Tibial artery (tissue), 4 donors: ENCODE results near the gene MRPL4.

Experiments used
- DNase-seq, 2 donors: peaks; one replicate each; pipeline ENCODE4 v3.0.0-alpha.2; 2019
- H3K27ac ChIP-seq, 2 donors: fragments of 200-600 bp; sonication (generic) in 1 of 2; 1 replicate in 1 of 2; 2 replicates in 1 of 2; pipeline ENCODE4 v1.5.1; 2018 to 2019; ENCODE audit warnings: mild to moderate bottlenecking in 1 of 2
- H3K27me3 ChIP-seq, 2 donors: fragments of 200-600 bp; sonication (generic) in 1 of 2; one replicate each; pipeline versions ENCODE4 v1.5.1 to v1.6.0; 2016 to 2019
- H3K36me3 ChIP-seq, 3 donors: fragments of 200-600 bp; sonication (generic) in 2 of 3; one replicate each; pipeline ENCODE4 v1.5.1; 2016 to 2019; ENCODE audit warnings: mild to moderate bottlenecking in 2 of 3
- H3K4me1 ChIP-seq, 4 donors: fragments of 200-600 bp; sonication (generic) in 2 of 4; 1 replicate in 3 of 4; 2 replicates in 1 of 4; pipeline ENCODE4 v1.5.1; 2016 to 2019
- H3K4me3 ChIP-seq, 2 donors: fragments of 200-600 bp; sonication (generic) in 1 of 2; 1 replicate in 1 of 2; 2 replicates in 1 of 2; pipeline ENCODE4 v1.5.1; 2018 to 2019; ENCODE audit warnings: mild to moderate bottlenecking in 2 of 2
- H3K9me3 ChIP-seq, 3 donors: fragments of 200-600 bp; sonication (generic) in 1 of 3; one replicate each; pipeline ENCODE4 v1.5.1; 2016 to 2019
- CTCF ChIP-seq, 2 experiments: fragments of 200-600 bp in 1 of 2; fragments of 450-650 bp in 1 of 2; IDR thresholded peaks; one replicate each; pipeline ENCODE4 v1.5.1; 2017 to 2019; ENCODE audit warnings: antibody characterized with exemption in 2 of 2, mild to moderate bottlenecking in 1 of 2, moderate library complexity in 1 of 2
- intact Hi-C: fragments of 100-400 bp; cut with DNase I; formaldehyde crosslinking; loops from one replicate; pipeline ENCODE4 v1.15.0; 2023; ENCODE audit warnings: low total_unique reads

The MRPL4 gene

GRCh38 chr19:10226376-10227025 is 25.5 kb upstream of the MRPL4 start:
- H3K27me3 ChIP-seq: no peaks in the 10 kb centered on the region
- peaks cover 0 to 34% (median 17%) of the 10 kb centered on the region in 4 donors for H3K4me1 ChIP-seq
- no peak overlapping the region for H3K4me3 ChIP-seq
- H3K27ac ChIP-seq: peak overlapping the region; percentile 21 to 27
- TF ChIP-seq CTCF (IDR thresholded peaks at IDR 0.05): no peak
- peaks cover 0 to 27% (median 9%) of the 10 kb centered on the region in 3 donors for H3K36me3 ChIP-seq
- intact Hi-C loops: no loop called here
- H3K9me3 ChIP-seq: no peaks in the 10 kb centered on the region
- peak; percentile 79 to 84 for DNase-seq

GRCh38 chr19:10227026-10227971 is 24.7 kb upstream of the MRPL4 start:
- DNase-seq: peak; percentile 43 to 69

GRCh38 chr19:10228393-10228792 is 23.6 kb upstream of the MRPL4 start:
- no peak for DNase-seq
- no peaks in the 10 kb centered on the region for H3K9me3 ChIP-seq
- H3K36me3 ChIP-seq: peaks cover 0 to 13% (median 9%) of the 10 kb centered on the region in 3 donors
- intact Hi-C loops: no loop called here
- no peak overlapping the region for H3K4me3 ChIP-seq
- peaks cover 0 to 36% (median 17%) of the 10 kb centered on the region in 4 donors for H3K4me1 ChIP-seq
- no peaks in the 10 kb centered on the region for H3K27me3 ChIP-seq
- H3K27ac ChIP-seq: no peak overlapping the region
- TF ChIP-seq CTCF (IDR thresholded peaks at IDR 0.05): no peak

More at GRCh38 chr19:10227026-10227971, 24.7 kb upstream of the MRPL4 start:
- intact Hi-C loops: no loop called here
- Histone ChIP-seq H3K36me3 (peaks cover 0 to 22% (median 9%) of the 10 kb centered on the region in 3 donors), H3K9me3 (no peaks in the 10 kb centered on the region), H3K4me3 (peak overlapping the region in 1 of 2 donors; percentile 9), H3K27ac (peak overlapping the region; percentile 21 to 27), H3K4me1 (peaks cover 0 to 36% (median 17%) of the 10 kb centered on the region in 4 donors), H3K27me3 (no peaks in the 10 kb centered on the region)
- no peak for TF ChIP-seq CTCF (IDR thresholded peaks at IDR 0.05)

GRCh38 chr19:10228920-10229319 is 23.1 kb upstream of the MRPL4 start:
- Histone ChIP-seq H3K36me3 (peaks cover 0 to 8% (median 8%) of the 10 kb centered on the region in 3 donors), H3K4me3 (no peak overlapping the region), H3K4me1 (peaks cover 0 to 36% (median 17%) of the 10 kb centered on the region in 4 donors), H3K9me3 (no peaks in the 10 kb centered on the region), H3K27ac (no peak overlapping the region), H3K27me3 (no peaks in the 10 kb centered on the region)
- DNase-seq: no peak
- intact Hi-C loops: no loop called here
- peak; percentile 30 to 38 for TF ChIP-seq CTCF (IDR thresholded peaks at IDR 0.05)

GRCh38 chr19:10230173-10230860 is 21.7 kb upstream of the MRPL4 start:
- peak; percentile 43 to 73 for DNase-seq
- peak overlapping the region; percentile 66 to 96 for H3K4me3 ChIP-seq
- H3K9me3 ChIP-seq: no peaks in the 10 kb centered on the region
- no peaks in the 10 kb centered on the region for H3K27me3 ChIP-seq
- peak overlapping the region; percentile 65 to 72 for H3K27ac ChIP-seq
- intact Hi-C loops: no loop called here
- no peak for TF ChIP-seq CTCF (IDR thresholded peaks at IDR 0.05)
- H3K4me1 ChIP-seq: peaks cover 0 to 36% (median 17%) of the 10 kb centered on the region in 4 donors
- no peaks in the 10 kb centered on the region for H3K36me3 ChIP-seq
